H1 (cell line): ENCODE data around the gene PTP4A1. TPM values are rescaled to one million over a fixed set of nuclear protein-coding genes. Genes with fewer than 3 reads are reported as not detected.

ENCODE experiments used
- CHD2 ChIP-seq: IDR thresholded peaks from 2 replicates; pipeline ENCODE4 v1.6.1; 2012; ENCODE audit warnings: low read length, improper control_type of control experiment
- RAD21 ChIP-seq, 2 experiments: IDR thresholded peaks in 1 of 2; conservative IDR thresholded peaks in 1 of 2; 2 replicates each; pipeline ENCODE4 v1.6.1; 2011; ENCODE audit warnings: low read depth in 2 of 2, low read length in 2 of 2, improper control_type of control experiment in 1 of 2, inconsistent platforms in 1 of 2, mild to moderate bottlenecking in 1 of 2, moderate library complexity in 1 of 2
- polyA plus RNA-seq, 7 experiments: library from polyadenylated mRNA; depleted of rRNA in 3 of 7; stranded (reverse) in 5 of 7; unstranded in 2 of 7; fragments of >200 nt in 5 of 7; fragments of 200-250 nt in 2 of 7; gene quantifications; 1 replicate in 5 of 7; 2 replicates in 1 of 7; 4 replicates in 1 of 7; pipeline versions ENCODE4 v1.2.1 to v1.2.3, GENCODE V29; 2011 to 2013; ENCODE audit warnings: missing spikeins in 2 of 7, mixed read lengths in 2 of 7
- total RNA-seq: library from RNA; stranded (reverse); fragmentation: NEBNext Ultra II Directional; extraction: Animal tissue kit (Norgen Biotek cat#: 25700); gene quantifications from 2 replicates; pipeline ENCODE4 v1.2.1, GENCODE V29; 2021
- TF ChIP-seq, protein P1 (sequence below): fragments of 300-600 bp; sonication (generic); IDR thresholded peaks from 2 replicates; pipeline ENCODE4 v1.7.1; 2012; ENCODE audit warnings: low read length, moderate library complexity, mild to moderate bottlenecking, inconsistent platforms; ENCODE audit not compliant: insufficient replicate concordance

The PTP4A1 gene
- total and polyA plus RNA-seq, 2 of the 8 experiments (the other 6 are each of a cell fraction or from before 2014, with no cell fraction given), result 21.1 to 76.3 TPM

DNA sequence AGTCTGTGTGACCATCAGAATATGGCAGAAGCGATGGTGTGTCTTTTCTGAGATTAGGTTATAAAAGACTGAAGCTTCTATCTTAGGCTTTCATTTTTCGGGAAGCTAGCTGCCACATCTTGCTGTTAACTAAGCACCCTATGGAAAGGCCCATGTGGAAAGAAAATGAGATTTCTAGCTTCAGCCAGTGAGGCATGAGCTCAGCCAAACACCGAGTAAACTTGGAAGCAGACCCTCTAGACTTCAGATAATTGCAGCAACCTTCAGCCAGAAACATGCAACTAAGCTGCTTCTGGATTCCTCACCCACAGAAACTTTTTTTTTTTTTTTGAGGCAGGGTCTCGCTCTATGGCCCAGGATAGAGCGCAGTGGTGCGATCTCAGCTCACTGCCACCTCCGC, 20.6 kb downstream of the PTP4A1 start (continued):
- TF ChIP-seq, protein P1, sequence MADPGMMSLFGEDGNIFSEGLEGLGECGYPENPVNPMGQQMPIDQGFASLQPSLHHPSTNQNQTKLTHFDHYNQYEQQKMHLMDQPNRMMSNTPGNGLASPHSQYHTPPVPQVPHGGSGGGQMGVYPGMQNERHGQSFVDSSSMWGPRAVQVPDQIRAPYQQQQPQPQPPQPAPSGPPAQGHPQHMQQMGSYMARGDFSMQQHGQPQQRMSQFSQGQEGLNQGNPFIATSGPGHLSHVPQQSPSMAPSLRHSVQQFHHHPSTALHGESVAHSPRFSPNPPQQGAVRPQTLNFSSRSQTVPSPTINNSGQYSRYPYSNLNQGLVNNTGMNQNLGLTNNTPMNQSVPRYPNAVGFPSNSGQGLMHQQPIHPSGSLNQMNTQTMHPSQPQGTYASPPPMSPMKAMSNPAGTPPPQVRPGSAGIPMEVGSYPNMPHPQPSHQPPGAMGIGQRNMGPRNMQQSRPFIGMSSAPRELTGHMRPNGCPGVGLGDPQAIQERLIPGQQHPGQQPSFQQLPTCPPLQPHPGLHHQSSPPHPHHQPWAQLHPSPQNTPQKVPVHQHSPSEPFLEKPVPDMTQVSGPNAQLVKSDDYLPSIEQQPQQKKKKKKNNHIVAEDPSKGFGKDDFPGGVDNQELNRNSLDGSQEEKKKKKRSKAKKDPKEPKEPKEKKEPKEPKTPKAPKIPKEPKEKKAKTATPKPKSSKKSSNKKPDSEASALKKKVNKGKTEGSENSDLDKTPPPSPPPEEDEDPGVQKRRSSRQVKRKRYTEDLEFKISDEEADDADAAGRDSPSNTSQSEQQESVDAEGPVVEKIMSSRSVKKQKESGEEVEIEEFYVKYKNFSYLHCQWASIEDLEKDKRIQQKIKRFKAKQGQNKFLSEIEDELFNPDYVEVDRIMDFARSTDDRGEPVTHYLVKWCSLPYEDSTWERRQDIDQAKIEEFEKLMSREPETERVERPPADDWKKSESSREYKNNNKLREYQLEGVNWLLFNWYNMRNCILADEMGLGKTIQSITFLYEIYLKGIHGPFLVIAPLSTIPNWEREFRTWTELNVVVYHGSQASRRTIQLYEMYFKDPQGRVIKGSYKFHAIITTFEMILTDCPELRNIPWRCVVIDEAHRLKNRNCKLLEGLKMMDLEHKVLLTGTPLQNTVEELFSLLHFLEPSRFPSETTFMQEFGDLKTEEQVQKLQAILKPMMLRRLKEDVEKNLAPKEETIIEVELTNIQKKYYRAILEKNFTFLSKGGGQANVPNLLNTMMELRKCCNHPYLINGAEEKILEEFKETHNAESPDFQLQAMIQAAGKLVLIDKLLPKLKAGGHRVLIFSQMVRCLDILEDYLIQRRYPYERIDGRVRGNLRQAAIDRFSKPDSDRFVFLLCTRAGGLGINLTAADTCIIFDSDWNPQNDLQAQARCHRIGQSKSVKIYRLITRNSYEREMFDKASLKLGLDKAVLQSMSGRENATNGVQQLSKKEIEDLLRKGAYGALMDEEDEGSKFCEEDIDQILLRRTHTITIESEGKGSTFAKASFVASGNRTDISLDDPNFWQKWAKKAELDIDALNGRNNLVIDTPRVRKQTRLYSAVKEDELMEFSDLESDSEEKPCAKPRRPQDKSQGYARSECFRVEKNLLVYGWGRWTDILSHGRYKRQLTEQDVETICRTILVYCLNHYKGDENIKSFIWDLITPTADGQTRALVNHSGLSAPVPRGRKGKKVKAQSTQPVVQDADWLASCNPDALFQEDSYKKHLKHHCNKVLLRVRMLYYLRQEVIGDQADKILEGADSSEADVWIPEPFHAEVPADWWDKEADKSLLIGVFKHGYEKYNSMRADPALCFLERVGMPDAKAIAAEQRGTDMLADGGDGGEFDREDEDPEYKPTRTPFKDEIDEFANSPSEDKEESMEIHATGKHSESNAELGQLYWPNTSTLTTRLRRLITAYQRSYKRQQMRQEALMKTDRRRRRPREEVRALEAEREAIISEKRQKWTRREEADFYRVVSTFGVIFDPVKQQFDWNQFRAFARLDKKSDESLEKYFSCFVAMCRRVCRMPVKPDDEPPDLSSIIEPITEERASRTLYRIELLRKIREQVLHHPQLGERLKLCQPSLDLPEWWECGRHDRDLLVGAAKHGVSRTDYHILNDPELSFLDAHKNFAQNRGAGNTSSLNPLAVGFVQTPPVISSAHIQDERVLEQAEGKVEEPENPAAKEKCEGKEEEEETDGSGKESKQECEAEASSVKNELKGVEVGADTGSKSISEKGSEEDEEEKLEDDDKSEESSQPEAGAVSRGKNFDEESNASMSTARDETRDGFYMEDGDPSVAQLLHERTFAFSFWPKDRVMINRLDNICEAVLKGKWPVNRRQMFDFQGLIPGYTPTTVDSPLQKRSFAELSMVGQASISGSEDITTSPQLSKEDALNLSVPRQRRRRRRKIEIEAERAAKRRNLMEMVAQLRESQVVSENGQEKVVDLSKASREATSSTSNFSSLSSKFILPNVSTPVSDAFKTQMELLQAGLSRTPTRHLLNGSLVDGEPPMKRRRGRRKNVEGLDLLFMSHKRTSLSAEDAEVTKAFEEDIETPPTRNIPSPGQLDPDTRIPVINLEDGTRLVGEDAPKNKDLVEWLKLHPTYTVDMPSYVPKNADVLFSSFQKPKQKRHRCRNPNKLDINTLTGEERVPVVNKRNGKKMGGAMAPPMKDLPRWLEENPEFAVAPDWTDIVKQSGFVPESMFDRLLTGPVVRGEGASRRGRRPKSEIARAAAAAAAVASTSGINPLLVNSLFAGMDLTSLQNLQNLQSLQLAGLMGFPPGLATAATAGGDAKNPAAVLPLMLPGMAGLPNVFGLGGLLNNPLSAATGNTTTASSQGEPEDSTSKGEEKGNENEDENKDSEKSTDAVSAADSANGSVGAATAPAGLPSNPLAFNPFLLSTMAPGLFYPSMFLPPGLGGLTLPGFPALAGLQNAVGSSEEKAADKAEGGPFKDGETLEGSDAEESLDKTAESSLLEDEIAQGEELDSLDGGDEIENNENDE, result no peak
- TF ChIP-seq CHD2, result no peak
- TF ChIP-seq RAD21 (IDR thresholded peaks at IDR 0.05 in 1 of 2, conservative IDR thresholded peaks at IDR 0.05 in 1 of 2; ENCODE audit: low read depth in 2 of 2, low read length in 2 of 2), result no peak
